ENCODE data around the gene NECTIN4. TPM values are rescaled to one million over a fixed set of nuclear protein-coding genes. Genes with fewer than 3 reads are reported as not detected.
A peak's percentile ranks its signal among the peaks of the same experiment; 100 is the strongest.

Gene NECTIN4
- total and polyA plus RNA-seq, 10 of the 15 experiments (the other 5 are each of a cell fraction or from before 2014, with no cell fraction given), result 2.8 to 8.7 (median 3.7) TPM

DNA sequence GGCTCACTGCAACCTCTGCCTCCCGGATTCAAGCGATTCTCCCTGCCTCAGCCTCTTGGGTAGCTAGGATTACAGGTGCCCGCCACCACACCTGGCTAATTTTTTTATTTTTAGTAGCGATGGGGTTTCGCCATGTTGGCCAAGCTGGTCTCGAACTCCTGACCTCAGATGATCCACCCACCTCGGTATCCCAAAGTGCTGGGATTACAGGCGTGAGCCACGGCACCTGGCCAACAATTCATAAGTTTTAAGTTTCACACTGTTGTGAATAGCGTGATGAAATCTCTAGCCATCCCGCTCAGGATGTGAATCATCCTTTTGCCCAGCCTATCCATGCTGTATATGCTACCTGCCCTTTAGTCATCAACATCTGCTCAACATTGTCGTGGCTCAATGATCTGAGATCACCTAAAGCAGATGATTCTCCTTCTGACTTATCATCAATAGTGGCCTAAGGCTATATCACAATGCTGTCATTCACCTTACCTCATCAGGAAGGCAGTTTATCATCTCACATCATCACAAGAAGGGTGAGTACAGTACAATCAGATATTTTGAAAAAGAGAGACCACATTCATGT, 25.9 kb upstream of the NECTIN4 start:
- Histone ChIP-seq H2AFZ (ENCODE audit: control insufficient read depth, low read depth, low read length) (no peak overlapping the region), H3K27ac (ENCODE audit: control insufficient read depth, insufficient read depth) (no peak overlapping the region), H3K9me3 (replicated peaks; ENCODE audit: control insufficient read depth, insufficient read depth, low read length) (no peaks in the 10 kb centered on the region), H3K4me1 (ENCODE audit: control insufficient read depth, insufficient read depth, low read length) (peaks cover 14% of the 10 kb centered on the region), H3K36me3 (ENCODE audit: control insufficient read depth in 2 of 2, insufficient read depth in 2 of 2, low read length in 1 of 2) (no peaks in the 10 kb centered on the region), H3K79me2 (ENCODE audit: control insufficient read depth, insufficient read depth, low read length) (peaks cover 85% of the 10 kb centered on the region), H3K4me3 (no peak overlapping the region), H3K9ac (ENCODE audit: control insufficient read depth, insufficient read depth, low read length) (no peak overlapping the region), H3K27me3 (replicated peaks in 1 of 2; ENCODE audit: control insufficient read depth in 2 of 2, insufficient read depth in 2 of 2, low read length in 1 of 2) (no peaks in the 10 kb centered on the region), H3K4me2 (ENCODE audit: control insufficient read depth, insufficient read depth) (peak overlapping the region; percentile 51), H4K20me1 (ENCODE audit: control insufficient read depth, insufficient read depth) (no peaks in the 10 kb centered on the region)
- CTCF ChIA-PET, result interaction anchor here (1.0 to 1.5 kb wide), 2 partner anchors 10 to 14 kb away, joined by 3 to 4 read pairs; no protein-coding TSS in a partner anchor
- DNase-seq (ENCODE audit: low read depth, low spot score), result no peak
- in situ Hi-C loops (cut with MboI) (no loop called here), intact Hi-C loops (cut with micrococcal nuclease; ENCODE audit: unreplicated experiment) (loop anchor here (5.0 kb wide), 1 partner anchor 68 kb away; the partner anchor contains the start of gene USF1)
- RAD21 ChIA-PET (ENCODE audit: unreplicated experiment), result no interaction called here
- TF ChIP-seq CREB1 (IDR thresholded peaks at IDR 0.05; ENCODE audit: low read depth) (peak; percentile 12; the same call in 1 of the 2 replicates), IKZF2 (IDR thresholded peaks at IDR 0.05) (no peak)
- TF ChIP-seq, protein P1, sequence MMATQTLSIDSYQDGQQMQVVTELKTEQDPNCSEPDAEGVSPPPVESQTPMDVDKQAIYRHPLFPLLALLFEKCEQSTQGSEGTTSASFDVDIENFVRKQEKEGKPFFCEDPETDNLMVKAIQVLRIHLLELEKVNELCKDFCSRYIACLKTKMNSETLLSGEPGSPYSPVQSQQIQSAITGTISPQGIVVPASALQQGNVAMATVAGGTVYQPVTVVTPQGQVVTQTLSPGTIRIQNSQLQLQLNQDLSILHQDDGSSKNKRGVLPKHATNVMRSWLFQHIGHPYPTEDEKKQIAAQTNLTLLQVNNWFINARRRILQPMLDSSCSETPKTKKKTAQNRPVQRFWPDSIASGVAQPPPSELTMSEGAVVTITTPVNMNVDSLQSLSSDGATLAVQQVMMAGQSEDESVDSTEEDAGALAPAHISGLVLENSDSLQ (IDR thresholded peaks at IDR 0.05), result peak; percentile 18; the same call in 1 of the 2 replicates
- WGBS (ENCODE audit: insufficient coverage, insufficient replicate concordance, low lambda C conversion rate, missing lambda C conversion rate), result 91% methylated on average over 12 of the region's 12 CpGs
- FAIRE-seq, result no peak
- POLR2A ChIA-PET, result interaction anchor here (1.0 kb wide), 1 partner anchor 39 kb away, joined by 3 read pairs; the partner anchor contains the start of gene UFC1
- SMC1A ChIA-PET (ENCODE audit: uncharacterized antibody, unreplicated experiment), result interaction anchor here (1.0 to 1.7 kb wide), 4 partner anchors 12 to 32 kb away, joined by 3 to 4 read pairs (median 3); no protein-coding TSS in a partner anchor
- no peak for ATAC-seq
- no TSS peak for BruUV-seq (replicated peaks)

DNA sequence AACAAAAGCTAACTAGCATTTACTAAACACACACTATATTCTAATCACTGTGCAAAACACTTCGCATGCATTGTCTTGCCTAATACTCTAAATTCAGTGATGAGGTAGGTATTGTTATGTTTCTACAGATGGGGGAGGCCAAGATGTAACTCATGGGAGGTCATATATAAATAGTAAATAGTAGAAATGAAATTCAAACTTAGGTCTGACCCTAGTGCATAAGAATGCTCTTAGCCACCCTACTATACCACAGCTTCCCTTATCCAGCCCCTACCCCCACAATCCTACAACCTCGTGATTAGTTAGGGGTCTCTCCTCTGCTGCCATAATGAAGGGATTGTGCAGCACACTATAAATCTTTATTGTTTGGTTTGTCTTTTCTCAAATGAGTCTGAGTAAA, 25.2 kb upstream of the NECTIN4 start:
- H3K4me3 ChIP-seq, result 0 out of 2 replicates have a peak overlapping the region, but pooled peaks have one; percentile 25
- H3K27ac ChIP-seq (ENCODE audit: control insufficient read depth, insufficient read depth), result no peak overlapping the region
- ATAC-seq, result no peak
- H4K20me1 ChIP-seq (ENCODE audit: control insufficient read depth, insufficient read depth), result no peaks in the 10 kb centered on the region
- no peaks in the 10 kb centered on the region for H3K27me3 ChIP-seq (replicated peaks in 1 of 2; ENCODE audit: control insufficient read depth in 2 of 2, insufficient read depth in 2 of 2, low read length in 1 of 2)
- no peak for DNase-seq (ENCODE audit: low read depth, low spot score)
- peaks cover 87% of the 10 kb centered on the region for H3K79me2 ChIP-seq (ENCODE audit: control insufficient read depth, insufficient read depth, low read length)
- no TSS peak for BruUV-seq (replicated peaks)
- TF ChIP-seq SUPT20H (IDR thresholded peaks at IDR 0.05; ENCODE audit: borderline replicate concordance, control insufficient read depth, low read depth, low read length) (no peak), FOS (IDR thresholded peaks at IDR 0.05; ENCODE audit: borderline replicate concordance, extremely low read depth, insufficient read length) (no peak), CEBPB (IDR thresholded peaks at IDR 0.05; ENCODE audit: borderline replicate concordance in 1 of 2, low read depth in 2 of 2, low read length in 2 of 2) (no peak), ZNF274 (IDR thresholded peaks at IDR 0.05; ENCODE audit: insufficient read depth, insufficient read length) (no peak), TBL1XR1 (IDR thresholded peaks at IDR 0.05; ENCODE audit: low read depth, low read length) (no peak), MYB (IDR thresholded peaks at IDR 0.05; ENCODE audit: borderline replicate concordance, low read depth, low read length) (no peak), HDGF (IDR thresholded peaks at IDR 0.05) (no peak), SMC3 (IDR thresholded peaks at IDR 0.05; ENCODE audit: borderline replicate concordance, low read length) (no peak), HDAC2 (IDR thresholded peaks at IDR 0.05) (no peak)
- TF ChIP-seq, protein P2, sequence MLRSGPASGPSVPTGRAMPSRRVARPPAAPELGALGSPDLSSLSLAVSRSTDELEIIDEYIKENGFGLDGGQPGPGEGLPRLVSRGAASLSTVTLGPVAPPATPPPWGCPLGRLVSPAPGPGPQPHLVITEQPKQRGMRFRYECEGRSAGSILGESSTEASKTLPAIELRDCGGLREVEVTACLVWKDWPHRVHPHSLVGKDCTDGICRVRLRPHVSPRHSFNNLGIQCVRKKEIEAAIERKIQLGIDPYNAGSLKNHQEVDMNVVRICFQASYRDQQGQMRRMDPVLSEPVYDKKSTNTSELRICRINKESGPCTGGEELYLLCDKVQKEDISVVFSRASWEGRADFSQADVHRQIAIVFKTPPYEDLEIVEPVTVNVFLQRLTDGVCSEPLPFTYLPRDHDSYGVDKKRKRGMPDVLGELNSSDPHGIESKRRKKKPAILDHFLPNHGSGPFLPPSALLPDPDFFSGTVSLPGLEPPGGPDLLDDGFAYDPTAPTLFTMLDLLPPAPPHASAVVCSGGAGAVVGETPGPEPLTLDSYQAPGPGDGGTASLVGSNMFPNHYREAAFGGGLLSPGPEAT (IDR thresholded peaks at IDR 0.05; ENCODE audit: low read depth), result no peak
- TF ChIP-seq, protein P3, sequence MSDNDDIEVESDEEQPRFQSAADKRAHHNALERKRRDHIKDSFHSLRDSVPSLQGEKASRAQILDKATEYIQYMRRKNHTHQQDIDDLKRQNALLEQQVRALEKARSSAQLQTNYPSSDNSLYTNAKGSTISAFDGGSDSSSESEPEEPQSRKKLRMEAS (IDR thresholded peaks at IDR 0.05; ENCODE audit: low read depth, low read length), result no peak
- no peak overlapping the region for H2AFZ ChIP-seq (ENCODE audit: control insufficient read depth, low read depth, low read length)
- RAD21 ChIA-PET (ENCODE audit: unreplicated experiment), result no interaction called here
- WGBS (ENCODE audit: insufficient coverage, insufficient replicate concordance, low lambda C conversion rate, missing lambda C conversion rate), result 96% methylated on average over 2 of the region's 2 CpGs
- SMC1A ChIA-PET (ENCODE audit: uncharacterized antibody, unreplicated experiment), result interaction anchor here (1.0 to 1.7 kb wide), 4 partner anchors 13 to 32 kb away, joined by 3 to 4 read pairs (median 3); no protein-coding TSS in a partner anchor
- peaks cover 0 to 1% of the 10 kb centered on the region in 2 experiments; a peak in 1 of 4 replicates for H3K36me3 ChIP-seq (ENCODE audit: control insufficient read depth in 2 of 2, insufficient read depth in 2 of 2, low read length in 1 of 2)
- CTCF ChIA-PET, result interaction anchor here (1.5 kb wide), 1 partner anchor 14 kb away, joined by 4 read pairs; no protein-coding TSS in a partner anchor
- FAIRE-seq, result no peak
- H3K4me2 ChIP-seq (ENCODE audit: control insufficient read depth, insufficient read depth), result peak overlapping the region; percentile 9; the same call in 1 of the 2 replicates
- in situ Hi-C loops (cut with MboI), result no loop called here
- intact Hi-C loops (cut with micrococcal nuclease; ENCODE audit: unreplicated experiment), result no loop called here
- no peak overlapping the region for H3K9ac ChIP-seq (ENCODE audit: control insufficient read depth, insufficient read depth, low read length)
- POLR2A ChIA-PET, result interaction anchor here (1.0 kb wide), 1 partner anchor 39 kb away, joined by 3 read pairs; the partner anchor contains the start of gene UFC1
- H3K9me3 ChIP-seq (replicated peaks; ENCODE audit: control insufficient read depth, insufficient read depth, low read length), result no peaks in the 10 kb centered on the region
- H3K4me1 ChIP-seq (ENCODE audit: control insufficient read depth, insufficient read depth, low read length), result peaks cover 9% of the 10 kb centered on the region

Measured in GM12878 (cell line).